ENCODE data around the gene PCDHA8.
A peak's percentile ranks its signal among the peaks of the same experiment; 100 is the strongest.
"Not testable (repeated sequence)": the region's sequence is repeated elsewhere in the genome, so short reads cannot be mapped to it uniquely, and the experiment has no call there.

The PCDHA8 gene

DNA sequence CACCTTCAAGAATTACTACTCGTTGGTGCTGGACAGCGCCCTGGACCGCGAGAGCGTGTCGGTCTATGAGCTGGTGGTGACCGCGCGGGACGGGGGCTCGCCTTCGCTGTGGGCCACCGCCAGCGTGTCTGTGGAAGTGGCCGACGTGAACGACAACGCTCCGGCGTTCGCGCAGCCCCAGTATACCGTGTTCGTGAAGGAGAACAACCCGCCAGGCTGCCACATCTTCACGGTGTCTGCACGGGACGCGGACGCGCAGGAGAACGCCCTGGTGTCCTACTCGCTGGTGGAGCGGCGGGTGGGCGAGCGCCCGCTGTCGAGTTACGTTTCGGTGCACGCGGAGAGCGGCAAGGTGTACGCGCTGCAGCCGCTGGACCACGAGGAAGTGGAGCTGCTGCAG lies 18.0 kb upstream of the PCDHA8 start:
- H3K4me3 ChIP-seq (ENCODE audit: low read length); DNase-seq (ENCODE audit: low read depth, low spot score): not testable (repeated sequence)

DNA sequence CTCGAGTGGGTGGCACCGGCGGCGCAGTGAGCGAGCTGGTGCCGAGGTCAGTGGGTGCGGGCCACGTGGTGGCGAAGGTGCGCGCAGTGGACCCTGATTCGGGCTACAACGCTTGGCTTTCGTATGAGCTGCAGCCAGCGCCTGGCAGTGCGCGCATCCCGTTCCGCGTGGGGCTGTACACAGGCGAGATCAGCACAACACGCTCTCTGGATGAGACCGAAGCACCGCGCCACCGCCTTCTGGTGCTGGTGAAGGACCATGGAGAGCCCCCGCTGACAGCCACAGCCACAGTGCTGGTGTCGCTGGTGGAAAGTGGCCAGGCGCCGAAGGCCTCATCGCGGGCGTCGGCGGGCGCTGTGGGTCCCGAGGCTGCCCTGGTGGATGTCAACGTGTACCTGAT lies 17.5 kb upstream of the PCDHA8 start:
- DNase-seq (ENCODE audit: low read depth, low spot score), result no peak
- no peak overlapping the region for H3K4me3 ChIP-seq (ENCODE audit: low read length)

- DNase-seq (ENCODE audit: low read depth, low spot score), result no peak
- no peak within 1 kb of the TSS for H3K4me3 ChIP-seq (ENCODE audit: low read length)
Observed at GRCh38 chr5:140827704-140828361, 13.2 kb upstream of the PCDHA8 start, which contains the start of gene PCDHA6. Gene PCDHA6 (plus strand): TSS chr5:140827960. CDS start chr5:140828092, 132 bp downstream.

DNA sequence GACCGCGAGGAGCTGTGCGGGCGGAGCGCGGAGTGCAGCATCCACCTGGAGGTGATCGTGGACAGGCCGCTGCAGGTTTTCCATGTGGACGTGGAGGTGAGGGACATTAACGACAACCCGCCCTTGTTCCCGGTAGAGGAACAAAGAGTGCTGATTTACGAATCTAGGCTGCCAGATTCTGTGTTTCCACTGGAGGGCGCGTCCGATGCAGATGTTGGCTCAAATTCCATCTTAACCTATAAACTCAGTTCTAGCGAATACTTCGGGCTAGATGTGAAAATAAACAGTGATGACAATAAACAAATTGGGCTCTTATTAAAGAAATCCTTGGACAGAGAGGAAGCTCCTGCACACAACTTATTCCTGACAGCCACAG lies 12.6 kb upstream of the PCDHA8 start:
- no peak for DNase-seq (ENCODE audit: low read depth, low spot score)
- H3K4me3 ChIP-seq (ENCODE audit: low read length), result no peak overlapping the region

DNA sequence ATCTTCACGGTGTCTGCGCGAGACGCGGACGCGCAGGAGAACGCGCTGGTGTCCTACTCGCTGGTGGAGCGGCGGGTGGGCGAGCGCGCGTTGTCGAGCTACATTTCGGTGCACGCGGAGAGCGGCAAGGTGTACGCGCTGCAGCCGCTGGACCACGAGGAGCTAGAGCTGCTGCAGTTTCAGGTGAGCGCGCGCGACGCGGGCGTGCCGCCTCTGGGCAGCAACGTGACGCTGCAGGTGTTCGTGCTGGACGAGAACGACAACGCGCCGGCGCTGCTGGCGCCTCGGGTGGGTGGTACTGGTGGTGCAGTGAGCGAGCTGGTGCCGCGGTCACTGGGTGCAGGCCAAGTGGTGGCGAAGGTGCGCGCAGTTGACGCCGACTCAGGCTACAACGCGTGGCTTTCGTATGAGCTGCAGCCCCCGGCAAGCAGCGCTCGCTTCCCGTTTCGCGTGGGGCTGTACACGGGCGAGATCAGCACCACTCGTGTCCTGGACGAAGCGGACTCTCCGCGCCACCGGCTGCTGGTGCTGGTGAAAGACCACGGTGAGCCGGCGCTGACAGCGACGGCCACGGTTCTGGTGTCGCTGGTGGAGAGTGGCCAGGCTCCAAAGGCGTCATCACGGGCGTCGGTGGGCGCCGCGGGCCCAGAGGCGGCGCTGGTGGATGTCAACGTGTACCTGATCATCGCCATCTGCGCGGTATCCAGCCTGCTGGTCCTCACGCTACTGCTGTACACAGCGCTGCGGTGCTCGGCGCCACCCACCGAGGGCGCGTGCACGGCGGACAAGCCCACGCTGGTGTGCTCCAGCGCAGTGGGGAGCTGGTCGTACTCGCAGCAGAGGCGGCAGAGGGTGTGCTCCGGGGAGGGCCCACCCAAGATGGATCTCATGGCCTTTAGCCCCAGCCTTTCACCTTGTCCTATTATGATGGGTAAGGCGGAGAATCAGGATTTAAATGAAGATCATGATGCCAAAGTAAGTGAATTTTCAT lies 11.2 kb upstream of the PCDHA8 start:
- not testable (repeated sequence) for DNase-seq (ENCODE audit: low read depth, low spot score); H3K4me3 ChIP-seq (ENCODE audit: low read length)

DNA sequence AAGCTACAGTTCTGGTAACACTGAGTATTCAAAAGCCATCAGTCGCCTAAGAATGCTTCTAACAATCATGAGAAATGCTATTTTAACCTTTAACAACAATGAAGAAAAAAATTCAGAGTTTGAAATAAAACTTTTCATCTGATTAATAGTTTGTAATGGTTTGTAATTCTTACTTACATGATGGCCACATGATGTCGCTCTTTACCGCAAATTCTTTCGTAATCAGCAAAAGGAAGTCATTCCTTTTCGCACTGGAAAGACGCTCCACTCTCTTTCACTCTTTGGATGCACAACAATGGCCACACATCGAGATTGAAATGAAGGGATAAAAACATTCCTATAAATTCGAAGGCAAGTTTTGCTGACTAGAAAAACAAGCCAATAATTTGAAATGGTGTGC lies 7.0 kb upstream of the PCDHA8 start, which contains the start of gene PCDHA7:
Gene PCDHA7, plus strand, starts transcription at position 277 of the 400 bp plus-strand sequence. Its CDS starts 115 bp downstream, at position 392.
- DNase-seq (ENCODE audit: low read depth, low spot score), result no peak

GRCh38 chr5:140834439-140835008 lies 6.5 kb upstream of the PCDHA8 start:
- not testable (repeated sequence) for H3K4me3 ChIP-seq (ENCODE audit: low read length); DNase-seq (ENCODE audit: low read depth, low spot score)

More for the DNA sequence above, 7.0 kb upstream of the PCDHA8 start, which contains the start of gene PCDHA7:
- H3K4me3 ChIP-seq (ENCODE audit: low read length), result no peak within 1 kb of the TSS

GRCh38 chr5:140835622-140836510 lies 5.1 kb upstream of the PCDHA8 start:
- H3K4me3 ChIP-seq (ENCODE audit: low read length), result no peak overlapping the region
- no peak for DNase-seq (ENCODE audit: low read depth, low spot score)

GRCh38 chr5:140842798-140843733 lies 2.1 kb downstream of the PCDHA8 start:
- no peak overlapping the region for H3K4me3 ChIP-seq (ENCODE audit: low read length)
- no peak for DNase-seq (ENCODE audit: low read depth, low spot score)

DNA sequence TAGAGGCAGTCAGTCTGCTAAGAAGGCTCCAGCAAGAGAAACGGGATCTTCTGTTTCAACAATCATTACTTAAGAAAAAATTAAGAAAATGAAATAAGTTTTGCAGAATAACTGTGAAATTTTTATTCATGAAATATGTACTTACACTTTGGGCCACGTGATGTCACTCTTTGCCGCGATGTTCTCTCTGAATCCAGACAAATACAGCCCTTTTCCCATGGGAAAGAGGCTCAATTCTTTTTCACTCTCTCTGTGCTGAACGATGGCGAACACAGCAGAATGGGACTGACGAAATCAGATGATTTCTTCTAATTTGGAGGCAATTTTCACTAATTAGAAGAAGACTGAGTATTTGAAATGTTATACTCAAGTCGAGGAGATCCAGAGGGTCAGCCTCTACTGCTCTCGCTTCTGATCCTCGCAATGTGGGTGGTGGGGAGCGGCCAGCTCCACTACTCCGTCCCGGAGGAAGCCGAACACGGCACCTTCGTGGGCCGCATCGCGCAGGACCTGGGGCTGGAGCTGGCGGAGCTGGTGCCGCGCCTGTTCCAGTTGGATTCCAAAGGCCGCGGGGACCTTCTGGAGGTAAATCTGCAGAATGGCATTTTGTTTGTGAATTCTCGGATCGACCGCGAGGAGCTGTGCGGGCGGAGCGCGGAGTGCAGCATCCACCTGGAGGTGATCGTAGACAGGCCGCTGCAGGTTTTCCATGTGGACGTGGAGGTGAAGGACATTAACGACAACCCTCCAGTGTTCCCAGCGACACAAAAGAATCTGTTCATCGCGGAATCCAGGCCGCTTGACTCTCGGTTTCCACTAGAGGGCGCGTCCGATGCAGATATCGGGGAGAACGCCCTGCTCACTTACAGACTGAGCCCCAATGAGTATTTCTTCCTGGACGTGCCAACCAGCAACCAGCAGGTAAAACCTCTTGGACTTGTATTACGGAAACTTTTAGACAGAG lies 7.4 kb downstream of the PCDHA8 start, which contains the start of gene PCDHA9:
Gene PCDHA9, plus strand, starts transcription at position 244 of the 964 bp plus-strand sequence. Its CDS starts 114 bp downstream, at position 358.
- not testable (repeated sequence) for DNase-seq (ENCODE audit: low read depth, low spot score); H3K4me3 ChIP-seq (ENCODE audit: low read length)

DNA sequence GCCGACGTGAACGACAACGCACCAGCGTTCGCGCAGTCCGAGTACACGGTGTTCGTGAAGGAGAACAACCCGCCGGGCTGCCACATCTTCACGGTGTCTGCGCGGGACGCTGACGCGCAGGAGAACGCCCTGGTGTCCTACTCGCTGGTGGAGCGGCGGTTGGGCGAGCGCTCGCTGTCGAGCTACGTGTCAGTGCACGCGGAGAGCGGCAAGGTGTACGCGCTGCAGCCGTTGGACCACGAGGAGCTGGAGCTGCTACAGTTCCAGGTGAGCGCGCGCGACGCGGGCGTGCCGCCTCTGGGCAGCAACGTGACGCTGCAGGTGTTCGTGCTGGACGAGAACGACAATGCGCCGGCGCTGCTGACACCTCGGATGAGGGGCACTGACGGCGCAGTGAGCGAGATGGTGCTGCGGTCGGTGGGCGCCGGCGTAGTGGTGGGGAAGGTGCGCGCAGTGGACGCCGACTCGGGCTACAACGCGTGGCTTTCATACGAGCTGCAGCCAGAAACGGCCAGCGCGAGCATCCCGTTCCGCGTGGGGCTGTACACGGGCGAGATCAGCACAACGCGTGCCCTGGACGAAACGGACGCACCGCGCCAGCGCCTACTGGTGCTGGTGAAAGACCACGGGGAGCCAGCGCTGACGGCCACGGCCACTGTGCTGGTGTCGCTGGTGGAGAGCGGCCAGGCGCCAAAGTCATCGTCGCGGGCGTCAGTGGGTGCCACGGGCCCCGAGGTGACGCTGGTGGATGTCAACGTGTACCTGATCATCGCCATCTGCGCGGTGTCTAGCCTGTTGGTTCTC lies 9.0 kb downstream of the PCDHA8 start:
- not testable (repeated sequence) for H3K4me3 ChIP-seq (ENCODE audit: low read length); DNase-seq (ENCODE audit: low read depth, low spot score)

DNA sequence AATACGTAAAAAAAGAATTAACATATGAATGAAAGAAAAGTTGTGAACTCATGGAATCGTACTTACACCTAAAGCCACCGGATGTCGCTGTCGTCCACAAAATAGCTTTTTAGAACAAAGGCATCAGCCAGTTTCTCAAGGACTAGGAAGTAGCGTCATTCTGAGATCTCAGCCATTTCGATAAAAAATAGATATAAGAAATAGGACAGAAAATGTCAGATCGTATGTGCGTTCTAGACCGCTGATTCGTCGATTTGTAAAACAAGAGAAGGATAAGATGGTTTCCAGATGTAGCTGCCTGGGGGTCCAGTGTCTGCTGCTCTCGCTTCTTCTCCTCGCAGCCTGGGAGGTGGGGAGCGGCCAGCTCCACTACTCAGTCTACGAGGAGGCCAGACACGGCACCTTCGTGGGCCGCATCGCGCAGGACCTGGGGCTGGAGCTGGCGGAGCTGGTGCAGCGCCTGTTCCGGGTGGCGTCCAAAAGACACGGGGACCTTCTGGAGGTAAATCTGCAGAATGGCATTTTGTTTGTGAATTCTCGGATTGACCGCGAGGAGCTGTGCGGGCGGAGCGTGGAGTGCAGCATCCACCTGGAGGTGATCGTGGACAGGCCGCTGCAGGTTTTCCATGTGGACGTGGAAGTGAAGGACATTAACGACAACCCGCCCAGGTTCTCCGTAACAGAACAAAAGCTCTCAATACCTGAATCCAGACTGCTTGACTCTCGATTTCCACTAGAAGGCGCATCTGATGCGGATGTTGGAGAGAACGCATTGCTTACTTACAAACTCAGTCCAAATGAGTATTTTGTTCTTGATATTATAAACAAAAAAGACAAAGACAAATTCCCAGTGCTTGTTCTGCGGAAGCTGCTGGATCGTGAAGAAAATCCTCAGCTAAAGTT lies 15.0 kb downstream of the PCDHA8 start, which contains the start of gene PCDHA10:
Gene PCDHA10, plus strand, starts transcription at position 126 of the 903 bp plus-strand sequence. Its CDS starts 152 bp downstream, at position 278.
- DNase-seq (ENCODE audit: low read depth, low spot score), result peak; percentile 9

DNA sequence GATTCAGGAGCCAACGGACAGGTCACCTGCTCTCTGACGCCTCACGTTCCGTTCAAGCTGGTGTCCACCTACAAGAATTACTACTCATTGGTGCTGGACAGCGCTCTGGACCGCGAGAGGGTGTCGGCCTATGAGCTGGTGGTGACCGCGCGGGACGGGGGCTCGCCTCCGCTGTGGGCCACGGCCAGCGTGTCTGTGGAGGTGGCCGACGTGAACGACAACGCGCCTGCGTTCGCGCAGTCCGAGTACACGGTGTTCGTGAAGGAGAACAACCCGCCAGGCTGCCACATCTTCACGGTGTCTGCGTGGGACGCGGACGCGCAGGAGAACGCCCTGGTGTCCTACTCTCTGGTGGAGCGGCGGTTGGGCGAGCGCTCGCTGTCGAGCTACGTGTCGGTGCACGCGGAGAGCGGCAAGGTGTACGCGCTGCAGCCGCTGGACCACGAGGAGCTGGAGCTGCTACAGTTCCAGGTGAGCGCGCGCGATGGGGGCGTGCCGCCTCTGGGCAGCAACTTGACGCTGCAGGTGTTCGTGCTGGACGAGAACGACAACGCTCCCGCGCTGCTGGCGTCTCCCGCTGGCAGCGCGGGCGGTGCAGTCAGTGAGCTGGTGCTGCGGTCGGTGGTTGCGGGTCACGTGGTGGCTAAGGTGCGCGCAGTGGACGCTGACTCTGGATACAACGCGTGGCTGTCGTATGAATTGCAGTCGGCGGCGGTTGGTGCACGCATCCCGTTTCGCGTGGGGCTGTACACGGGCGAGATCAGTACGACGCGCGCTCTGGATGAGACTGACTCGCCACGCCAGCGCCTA lies 16.4 kb downstream of the PCDHA8 start:
- no peak for DNase-seq (ENCODE audit: low read depth, low spot score)

More for the DNA sequence above, 15.0 kb downstream of the PCDHA8 start, which contains the start of gene PCDHA10:
- no peak within 1 kb of the TSS for H3K4me3 ChIP-seq (ENCODE audit: low read length)

GRCh38 chr5:140857987-140858240 lies 16.9 kb downstream of the PCDHA8 start:
- DNase-seq (ENCODE audit: low read depth, low spot score), result no peak
- H3K4me3 ChIP-seq (ENCODE audit: low read length), result no peak overlapping the region

More for the DNA sequence above, 16.4 kb downstream of the PCDHA8 start:
- no peak overlapping the region for H3K4me3 ChIP-seq (ENCODE audit: low read length)
